Measurements from ENCODE around the gene SLC5A2. TPM values are rescaled to one million over a fixed set of nuclear protein-coding genes. Genes with fewer than 3 reads are reported as not detected.
"Not testable (repeated sequence)": the region's sequence is repeated elsewhere in the genome, so short reads cannot be mapped to it uniquely, and the experiment has no call there.

Gene SLC5A2
- total and polyA plus RNA-seq, 12 donors: 0.11 to 3.0 (median 1.3) TPM; not detected in 8

GRCh38 chr16:31532896-31533295, 50.0 kb downstream of the SLC5A2 start:
- H3K27me3 ChIP-seq: peaks cover 22% of the 10 kb centered on the region
- no peaks in the 10 kb centered on the region for H3K36me3 ChIP-seq (replicated peaks in 1 of 2)
- no peak overlapping the region for H3K27ac ChIP-seq
- no peak for TF ChIP-seq POLR2A (IDR thresholded peaks at IDR 0.05)
- TF ChIP-seq, protein P1, sequence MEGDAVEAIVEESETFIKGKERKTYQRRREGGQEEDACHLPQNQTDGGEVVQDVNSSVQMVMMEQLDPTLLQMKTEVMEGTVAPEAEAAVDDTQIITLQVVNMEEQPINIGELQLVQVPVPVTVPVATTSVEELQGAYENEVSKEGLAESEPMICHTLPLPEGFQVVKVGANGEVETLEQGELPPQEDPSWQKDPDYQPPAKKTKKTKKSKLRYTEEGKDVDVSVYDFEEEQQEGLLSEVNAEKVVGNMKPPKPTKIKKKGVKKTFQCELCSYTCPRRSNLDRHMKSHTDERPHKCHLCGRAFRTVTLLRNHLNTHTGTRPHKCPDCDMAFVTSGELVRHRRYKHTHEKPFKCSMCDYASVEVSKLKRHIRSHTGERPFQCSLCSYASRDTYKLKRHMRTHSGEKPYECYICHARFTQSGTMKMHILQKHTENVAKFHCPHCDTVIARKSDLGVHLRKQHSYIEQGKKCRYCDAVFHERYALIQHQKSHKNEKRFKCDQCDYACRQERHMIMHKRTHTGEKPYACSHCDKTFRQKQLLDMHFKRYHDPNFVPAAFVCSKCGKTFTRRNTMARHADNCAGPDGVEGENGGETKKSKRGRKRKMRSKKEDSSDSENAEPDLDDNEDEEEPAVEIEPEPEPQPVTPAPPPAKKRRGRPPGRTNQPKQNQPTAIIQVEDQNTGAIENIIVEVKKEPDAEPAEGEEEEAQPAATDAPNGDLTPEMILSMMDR (IDR thresholded peaks at IDR 0.05): no peak
- H3K4me1 ChIP-seq (replicated peaks in 1 of 2): no peaks in the 10 kb centered on the region
- DNase-seq: no peak
- intact Hi-C loops (cut with DNase I): no loop called here
- WGBS, 4 donors: 72 to 86% (median 81%) methylated on average over 4 of the region's 4 CpGs
- no peaks in the 10 kb centered on the region for H3K9me3 ChIP-seq (replicated peaks in 1 of 3)
- H3K4me3 ChIP-seq: no peak overlapping the region

DNA sequence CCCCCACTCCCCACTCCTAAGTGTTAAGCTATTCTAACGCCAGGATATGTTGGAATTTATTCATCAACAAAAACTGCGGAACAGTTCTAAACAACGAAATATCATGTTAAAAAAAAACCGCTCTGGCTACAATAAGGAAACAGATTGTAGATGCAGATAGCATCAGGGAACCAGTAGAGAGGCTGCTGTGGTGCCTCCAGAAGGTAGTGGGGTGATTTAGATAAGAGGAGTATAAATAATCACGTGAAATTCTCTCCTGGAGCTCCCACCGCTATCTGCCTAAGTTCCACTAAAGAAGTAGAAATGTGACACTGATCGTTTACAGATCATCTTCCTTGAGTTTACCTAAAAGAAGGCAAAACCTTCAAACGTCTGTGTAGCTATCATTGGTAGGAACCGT, 52.8 kb downstream of the SLC5A2 start:
- 49 to 57% (median 56%) methylated on average over 9 of the region's 9 CpGs for WGBS, 4 donors
- Histone ChIP-seq H3K27me3 (peaks cover 32% of the 10 kb centered on the region), H3K4me3 (no peak overlapping the region), H3K27ac (no peak overlapping the region), H3K9me3 (replicated peaks in 1 of 3) (no peaks in the 10 kb centered on the region), H3K36me3 (replicated peaks in 1 of 2) (no peaks in the 10 kb centered on the region), H3K4me1 (replicated peaks in 1 of 2) (no peaks in the 10 kb centered on the region)
- intact Hi-C loops (cut with DNase I): no loop called here
- TF ChIP-seq, protein P1 (IDR thresholded peaks at IDR 0.05): no peak
- TF ChIP-seq POLR2A (IDR thresholded peaks at IDR 0.05): no peak
- no peak for DNase-seq

DNA sequence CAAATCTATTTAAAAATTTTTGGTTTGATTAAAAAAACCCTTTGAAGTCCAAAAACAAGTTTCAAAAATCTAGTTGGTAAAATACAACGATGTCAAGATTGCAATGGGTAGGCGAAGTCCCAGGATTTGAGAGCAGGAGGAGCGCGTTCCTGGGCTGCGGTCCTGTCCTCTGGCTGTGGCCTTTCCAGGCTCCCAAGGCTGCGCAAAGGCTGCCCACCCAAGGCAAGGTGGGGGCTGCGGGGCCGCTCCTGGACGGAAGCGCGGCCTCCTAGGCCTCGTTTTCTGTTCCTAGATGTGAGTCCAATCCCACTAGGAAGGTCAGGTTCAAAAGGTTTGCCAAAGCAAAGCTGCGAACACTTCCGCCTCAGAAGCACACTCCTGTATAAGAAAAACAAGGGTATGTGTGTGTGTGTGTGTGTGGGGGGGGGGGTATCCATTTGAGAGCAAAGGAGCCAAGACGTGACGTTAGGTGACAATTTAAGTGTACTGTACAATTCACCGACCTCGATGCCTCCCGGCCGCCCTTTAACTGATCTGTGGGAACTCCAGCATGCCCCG, 54.0 kb downstream of the SLC5A2 start:
- no peak overlapping the region for H3K27ac ChIP-seq
- WGBS, 4 donors: 60 to 95% (median 74%) methylated on average over 14 to 21 of the region's 21 CpGs
- no peak for DNase-seq
- peaks cover 32% of the 10 kb centered on the region for H3K27me3 ChIP-seq
- intact Hi-C loops (cut with DNase I): no loop called here
- no peaks in the 10 kb centered on the region for H3K36me3 ChIP-seq (replicated peaks in 1 of 2)
- H3K9me3 ChIP-seq (replicated peaks in 1 of 3): no peaks in the 10 kb centered on the region
- no peak overlapping the region for H3K4me3 ChIP-seq
- TF ChIP-seq, protein P1 (IDR thresholded peaks at IDR 0.05): no peak
- no peak for TF ChIP-seq POLR2A (IDR thresholded peaks at IDR 0.05)
- H3K4me1 ChIP-seq (replicated peaks in 1 of 2): no peaks in the 10 kb centered on the region

DNA sequence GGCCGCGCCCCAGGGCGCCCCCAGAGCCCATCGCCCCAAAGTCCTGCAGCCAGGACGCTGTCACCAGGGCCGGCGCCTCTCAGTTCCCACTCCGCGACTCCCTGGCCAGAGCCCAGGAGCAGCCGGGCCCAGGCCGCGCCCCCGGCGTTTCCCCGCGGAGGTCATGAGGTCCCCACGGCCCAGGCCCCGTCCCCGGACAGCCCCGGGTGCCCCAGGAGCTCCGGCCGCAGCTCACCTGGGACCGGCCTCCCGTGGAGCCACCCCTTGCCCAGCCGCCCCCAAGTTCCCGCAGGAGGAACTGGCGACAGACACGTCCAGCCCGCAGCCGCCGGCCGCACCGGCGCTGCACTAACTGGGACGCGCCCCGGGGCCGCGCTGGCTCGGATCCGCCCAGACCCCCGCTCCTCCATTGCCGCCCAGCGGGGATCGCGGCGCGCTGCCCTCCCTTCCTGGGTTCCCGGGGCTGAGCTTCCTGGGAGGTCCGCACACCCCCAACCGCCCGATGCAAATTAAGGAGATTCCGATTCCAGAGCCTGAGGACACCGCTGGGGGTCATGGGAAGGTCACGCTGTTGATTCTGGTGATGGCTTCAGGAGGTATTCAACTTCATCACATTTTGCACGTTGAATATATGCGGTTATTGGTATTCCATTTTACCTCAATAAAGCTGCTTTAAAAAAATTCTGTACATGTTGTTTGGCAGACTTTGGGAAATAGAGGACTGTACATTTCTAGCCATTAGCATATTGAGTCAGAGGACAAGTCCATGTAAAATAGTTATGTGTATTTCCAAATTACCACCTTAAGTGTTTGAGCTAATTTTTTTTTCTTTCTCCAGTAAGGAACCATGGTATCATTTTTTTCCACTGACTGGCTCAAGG, 54.7 kb downstream of the SLC5A2 start:
- TF ChIP-seq POLR2A (IDR thresholded peaks at IDR 0.05): no peak
- TF ChIP-seq, protein P1 (IDR thresholded peaks at IDR 0.05): no peak
- H3K9me3 ChIP-seq (replicated peaks in 1 of 3): no peaks in the 10 kb centered on the region
- intact Hi-C loops (cut with DNase I): no loop called here
- no peaks in the 10 kb centered on the region for H3K36me3 ChIP-seq (replicated peaks in 1 of 2)
- H3K27me3 ChIP-seq: peaks cover 32% of the 10 kb centered on the region
- peak overlapping the region in 1 of 4 donors; percentile 49 for H3K4me3 ChIP-seq
- WGBS, 4 donors: 4 to 13% (median 9%) methylated on average over 25 to 57 of the region's 57 CpGs
- H3K4me1 ChIP-seq (replicated peaks in 1 of 2): no peaks in the 10 kb centered on the region
- DNase-seq: no peak
- H3K27ac ChIP-seq: no peak overlapping the region

DNA sequence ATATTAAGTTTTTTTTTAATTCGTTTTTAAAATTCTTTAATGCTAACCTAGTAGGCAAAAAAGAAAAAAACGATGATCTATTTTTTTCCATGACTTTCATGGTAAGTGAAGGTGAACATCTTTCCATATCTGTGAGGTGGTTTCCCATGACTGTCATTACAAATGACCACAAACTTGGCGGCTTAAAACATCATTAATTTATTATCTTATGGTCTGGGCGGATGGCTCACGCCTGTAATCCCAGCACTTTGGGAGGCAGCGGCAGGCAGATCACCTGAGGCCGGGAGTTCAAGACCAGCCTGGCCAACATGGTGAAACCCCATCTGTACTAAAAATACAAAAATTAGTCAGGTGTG, 55.3 kb downstream of the SLC5A2 start:
- H3K27ac ChIP-seq; H3K36me3 ChIP-seq (replicated peaks in 1 of 2); H3K9me3 ChIP-seq (replicated peaks in 1 of 3); H3K4me1 ChIP-seq (replicated peaks in 1 of 2); H3K4me3 ChIP-seq; DNase-seq; intact Hi-C loops (cut with DNase I): not testable (repeated sequence)
- H3K27me3 ChIP-seq: peaks cover 32% of the 10 kb centered on the region
- 61 to 72% (median 66%) methylated on average over 5 to 7 of the region's 7 CpGs for WGBS, 4 donors

GRCh38 chr16:31539762-31540161, 56.8 kb downstream of the SLC5A2 start:
- DNase-seq; H3K27ac ChIP-seq; H3K9me3 ChIP-seq (replicated peaks in 1 of 3); intact Hi-C loops (cut with DNase I); H3K4me1 ChIP-seq (replicated peaks in 1 of 2); H3K36me3 ChIP-seq (replicated peaks in 1 of 2); H3K4me3 ChIP-seq: not testable (repeated sequence)
- peaks cover 32% of the 10 kb centered on the region for H3K27me3 ChIP-seq
- 70 to 89% (median 81%) methylated on average over 4 of the region's 4 CpGs for WGBS, 4 donors

Data from adrenal gland (tissue), 12 donors.